Duodenal mucosa (tissue), 2 donors: ENCODE results near the gene DIP2C.

ENCODE experiments used
- H3K27ac ChIP-seq: one replicate; pipeline ENCODE4 v1.7.0; 2013; ENCODE audit warnings: low read depth, low read length
- H3K27me3 ChIP-seq, 2 donors: one replicate each; pipeline ENCODE4 v1.7.0; 2013; ENCODE audit warnings: low read length in 2 of 2, control low read depth in 1 of 2; ENCODE audit not compliant: insufficient read depth in 2 of 2, control insufficient read depth in 1 of 2
- H3K36me3 ChIP-seq, 2 donors: one replicate each; pipeline ENCODE4 v1.7.0; 2013; ENCODE audit warnings: low read length in 2 of 2, control low read depth in 1 of 2; ENCODE audit not compliant: insufficient read depth in 2 of 2, control insufficient read depth in 1 of 2
- H3K4me1 ChIP-seq, 2 donors: one replicate each; pipeline ENCODE4 v1.7.0; 2013; ENCODE audit warnings: low read length in 2 of 2, control low read depth in 1 of 2; ENCODE audit not compliant: insufficient read depth in 2 of 2, control insufficient read depth in 1 of 2
- H3K4me3 ChIP-seq, 2 donors: one replicate each; pipeline ENCODE4 v1.7.0; 2013; ENCODE audit warnings: low read length in 2 of 2, low read depth in 1 of 2
- H3K9ac ChIP-seq, 2 donors: one replicate each; pipeline ENCODE4 v1.7.0; 2013; ENCODE audit warnings: low read length in 2 of 2, low read depth in 1 of 2
- H3K9me3 ChIP-seq, 2 donors: one replicate each; pipeline ENCODE4 v1.7.0; 2013; ENCODE audit warnings: low read length in 2 of 2, control low read depth in 1 of 2; ENCODE audit not compliant: control insufficient read depth in 1 of 2

The DIP2C gene

GRCh38 chr10:557792-558328, 131.6 kb downstream of the DIP2C start:
- Histone ChIP-seq H3K27ac (no peak overlapping the region), H3K36me3 (no peaks in the 10 kb centered on the region), H3K4me1 (peaks cover 5 to 16% of the 10 kb centered on the region in 2 donors), H3K9me3 (no peaks in the 10 kb centered on the region), H3K9ac (no peak overlapping the region), H3K27me3 (no peaks in the 10 kb centered on the region), H3K4me3 (no peak overlapping the region)

- H3K9ac ChIP-seq, result no peak overlapping the region
- H3K27me3 ChIP-seq, result no peaks in the 10 kb centered on the region
- H3K36me3 ChIP-seq, result no peaks in the 10 kb centered on the region
- no peaks in the 10 kb centered on the region for H3K9me3 ChIP-seq
- H3K4me1 ChIP-seq, result peaks cover 5 to 16% of the 10 kb centered on the region in 2 donors
- H3K27ac ChIP-seq, result no peak overlapping the region
- no peak overlapping the region for H3K4me3 ChIP-seq
Measured at GRCh38 chr10:556971-557637, 132.4 kb downstream of the DIP2C start.

DNA sequence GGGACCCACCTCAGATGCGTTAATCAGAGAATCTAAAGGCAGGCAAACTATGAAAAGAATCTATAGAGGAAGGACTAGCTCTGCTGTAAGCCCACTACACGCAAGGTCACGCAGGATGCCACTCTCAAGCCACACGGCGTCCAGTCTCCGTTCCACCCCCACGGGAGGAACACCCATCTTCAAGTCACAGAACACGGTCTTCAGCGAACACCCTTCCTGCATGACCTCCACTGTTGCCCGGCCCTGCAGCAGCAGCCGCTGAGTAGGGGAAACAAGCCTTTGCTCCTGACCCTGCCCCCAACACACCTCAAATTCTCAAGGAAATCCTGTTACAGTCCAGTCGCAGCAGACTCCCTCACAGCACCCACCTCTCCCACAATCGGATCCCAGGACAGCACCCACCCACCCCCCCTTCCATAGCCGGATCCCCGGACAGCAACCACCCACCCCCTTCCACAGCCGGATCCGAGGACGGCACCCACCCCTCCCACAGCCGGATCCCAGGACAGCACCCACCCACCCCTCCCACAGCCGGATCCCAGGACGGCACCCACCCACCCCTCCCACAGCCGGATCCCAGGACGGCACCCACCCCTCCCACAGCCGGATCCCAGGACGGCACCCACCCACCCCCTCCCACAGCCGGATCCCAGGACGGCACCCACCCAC, 133.7 kb downstream of the DIP2C start:
- Histone ChIP-seq H3K27me3 (no peaks in the 10 kb centered on the region), H3K27ac (no peak overlapping the region), H3K36me3 (no peaks in the 10 kb centered on the region), H3K9ac (no peak overlapping the region), H3K4me1 (peaks cover 5 to 10% of the 10 kb centered on the region in 2 donors), H3K9me3 (no peaks in the 10 kb centered on the region), H3K4me3 (no peak overlapping the region)

GRCh38 chr10:555281-555680, 134.2 kb downstream of the DIP2C start:
- Histone ChIP-seq H3K9ac (no peak overlapping the region), H3K36me3 (no peaks in the 10 kb centered on the region), H3K27ac (no peak overlapping the region), H3K4me1 (peaks cover 4 to 5% of the 10 kb centered on the region in 2 donors), H3K27me3 (no peaks in the 10 kb centered on the region), H3K4me3 (no peak overlapping the region), H3K9me3 (no peaks in the 10 kb centered on the region)

- Histone ChIP-seq H3K4me1 (no peaks in the 10 kb centered on the region), H3K9ac (no peak overlapping the region), H3K36me3 (no peaks in the 10 kb centered on the region), H3K4me3 (no peak overlapping the region), H3K27ac (no peak overlapping the region), H3K9me3 (no peaks in the 10 kb centered on the region), H3K27me3 (no peaks in the 10 kb centered on the region)
Measured at GRCh38 chr10:554182-554848, 135.2 kb downstream of the DIP2C start.

DNA sequence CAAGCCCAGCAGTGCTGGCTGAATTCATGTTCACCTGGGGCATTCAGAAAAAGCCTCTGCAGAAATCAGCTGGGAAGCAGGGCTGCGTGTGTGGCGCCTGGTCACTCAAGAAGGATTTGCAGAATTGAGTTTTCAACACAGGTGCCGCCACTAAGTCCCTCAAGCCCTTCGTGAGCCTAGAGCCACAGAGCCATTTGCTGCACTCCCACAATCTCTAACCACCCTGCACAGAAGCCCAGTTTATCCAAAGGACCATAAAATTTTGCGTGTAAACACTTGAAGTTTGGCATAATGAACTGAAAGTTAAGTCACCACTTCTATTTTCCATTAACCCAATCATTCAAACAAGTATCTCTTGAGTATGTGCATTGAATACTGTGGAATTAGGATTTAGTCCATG, 136.2 kb downstream of the DIP2C start:
- Histone ChIP-seq H3K27ac (no peak overlapping the region), H3K36me3 (no peaks in the 10 kb centered on the region), H3K4me3 (no peak overlapping the region), H3K27me3 (no peaks in the 10 kb centered on the region), H3K9ac (no peak overlapping the region), H3K4me1 (no peaks in the 10 kb centered on the region), H3K9me3 (no peaks in the 10 kb centered on the region)

DNA sequence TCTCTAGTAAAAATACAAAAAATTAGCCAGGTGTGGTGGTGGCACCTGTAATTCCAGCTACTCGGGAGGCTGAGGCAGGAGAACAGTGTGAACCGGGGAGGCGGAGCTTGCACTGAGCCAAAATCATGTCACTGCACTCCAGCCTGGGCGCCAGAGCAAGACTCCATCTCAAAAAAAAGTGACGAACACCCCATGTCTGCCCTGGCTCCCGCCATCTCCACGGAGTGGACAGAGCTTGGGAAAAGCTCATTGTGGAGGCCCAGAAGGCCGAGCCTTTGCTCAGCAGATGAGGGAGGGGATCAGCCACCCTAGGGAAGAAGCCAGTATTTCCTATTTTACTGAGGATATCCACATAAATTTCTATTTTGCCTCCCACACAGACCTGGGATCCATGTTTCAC, 136.8 kb downstream of the DIP2C start:
- H3K36me3 ChIP-seq, result no peaks in the 10 kb centered on the region
- no peak overlapping the region for H3K4me3 ChIP-seq
- H3K27me3 ChIP-seq, result no peaks in the 10 kb centered on the region
- H3K9ac ChIP-seq, result no peak overlapping the region
- no peak overlapping the region for H3K27ac ChIP-seq
- H3K9me3 ChIP-seq, result no peaks in the 10 kb centered on the region
- H3K4me1 ChIP-seq, result no peaks in the 10 kb centered on the region

DNA sequence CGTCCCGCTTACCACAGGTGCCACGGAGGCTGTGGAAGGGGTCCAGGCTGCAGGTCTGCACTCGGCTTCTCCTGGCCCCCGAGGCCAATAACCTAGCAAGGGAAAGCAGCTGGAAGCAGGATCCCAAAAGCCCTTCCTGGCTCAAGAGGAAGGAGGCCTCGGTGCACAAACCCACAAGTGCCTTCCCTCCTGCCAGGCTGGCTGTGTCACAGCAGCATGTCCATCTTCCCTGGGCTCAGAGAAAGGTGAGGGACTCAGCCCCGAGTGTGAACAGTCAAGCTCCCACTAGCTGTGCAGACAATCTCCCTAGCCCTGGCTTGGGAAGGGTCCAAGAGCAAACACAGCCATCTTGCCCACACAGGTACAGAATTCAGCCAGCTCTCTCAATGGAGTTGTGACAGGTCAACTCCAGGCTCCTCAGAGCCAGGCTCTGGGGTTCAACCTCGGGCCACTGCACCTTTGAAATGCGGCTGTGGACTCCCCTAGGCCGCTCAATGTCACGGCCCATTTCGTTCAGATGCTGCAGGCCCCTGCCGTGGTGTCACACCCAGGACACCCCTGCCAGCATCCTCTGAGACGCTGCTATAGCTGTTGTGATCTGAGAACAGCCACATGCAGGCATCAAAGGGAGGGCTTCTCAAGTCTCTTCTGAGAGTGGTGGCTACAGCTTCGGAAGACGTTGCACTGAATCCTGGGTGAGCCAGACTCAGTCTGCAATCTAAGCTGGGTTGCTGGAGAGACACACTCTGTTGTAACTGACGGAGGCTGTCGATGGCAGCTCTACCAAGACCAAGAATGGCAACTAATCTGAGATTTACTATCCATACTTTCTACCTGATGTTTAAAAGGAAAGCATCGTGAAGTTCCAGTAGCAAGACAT, 137.9 kb downstream of the DIP2C start:
- Histone ChIP-seq H3K4me3 (no peak overlapping the region), H3K27me3 (no peaks in the 10 kb centered on the region), H3K4me1 (peaks cover 7 to 8% of the 10 kb centered on the region in 2 donors), H3K36me3 (no peaks in the 10 kb centered on the region), H3K9me3 (no peaks in the 10 kb centered on the region), H3K9ac (no peak overlapping the region), H3K27ac (no peak overlapping the region)

DNA sequence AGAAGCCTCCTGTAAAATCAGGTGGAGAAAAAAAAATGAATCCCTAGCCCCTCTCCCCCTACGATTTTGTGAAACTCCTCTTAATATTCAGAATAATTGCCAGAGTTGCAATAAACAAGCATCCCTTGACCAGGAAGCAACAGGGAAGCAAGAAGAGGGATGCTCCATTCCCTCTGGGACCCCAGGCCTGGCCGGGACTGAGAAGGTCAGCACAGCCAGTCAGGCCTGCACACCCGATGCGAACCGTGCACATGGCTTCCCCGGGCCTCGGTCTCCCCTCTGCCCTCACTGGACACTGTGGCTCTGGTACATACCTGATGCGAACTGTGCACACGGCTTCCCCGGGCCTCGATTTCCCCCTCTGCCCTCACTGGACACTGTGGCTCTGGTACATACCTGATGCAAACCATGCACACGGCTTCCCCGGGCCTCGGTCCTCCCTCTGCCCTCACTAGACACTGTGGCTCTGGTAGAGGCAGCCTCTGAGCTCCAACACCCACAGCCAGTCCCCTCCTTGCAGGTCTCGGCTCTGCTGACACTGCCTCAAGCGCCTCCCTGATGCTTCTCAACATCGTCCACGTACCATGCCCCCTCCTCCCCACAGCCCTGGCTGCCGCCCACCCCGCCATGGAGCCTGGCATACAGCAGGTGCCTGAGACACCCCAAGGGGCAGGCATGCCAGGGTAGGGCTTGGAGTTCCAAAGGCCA, 138.6 kb downstream of the DIP2C start:
- H3K4me1 ChIP-seq, result peaks cover 11% of the 10 kb centered on the region in 2 donors
- H3K4me3 ChIP-seq, result no peak overlapping the region
- H3K27me3 ChIP-seq, result no peaks in the 10 kb centered on the region
- H3K9me3 ChIP-seq, result no peaks in the 10 kb centered on the region
- H3K9ac ChIP-seq, result no peak overlapping the region
- H3K36me3 ChIP-seq, result no peaks in the 10 kb centered on the region
- H3K27ac ChIP-seq, result no peak overlapping the region
